ENCODE data around the gene BLTP3A. TPM values are rescaled to one million over a fixed set of nuclear protein-coding genes. Genes with fewer than 3 reads are reported as not detected.
"Not testable (repeated sequence)": the region's sequence is repeated elsewhere in the genome, so short reads cannot be mapped to it uniquely, and the experiment has no call there.

BLTP3A gene
- polyA plus RNA-seq, 1 of the 3 experiments (the other 2 are of a cell fraction): 3.1 TPM

DNA sequence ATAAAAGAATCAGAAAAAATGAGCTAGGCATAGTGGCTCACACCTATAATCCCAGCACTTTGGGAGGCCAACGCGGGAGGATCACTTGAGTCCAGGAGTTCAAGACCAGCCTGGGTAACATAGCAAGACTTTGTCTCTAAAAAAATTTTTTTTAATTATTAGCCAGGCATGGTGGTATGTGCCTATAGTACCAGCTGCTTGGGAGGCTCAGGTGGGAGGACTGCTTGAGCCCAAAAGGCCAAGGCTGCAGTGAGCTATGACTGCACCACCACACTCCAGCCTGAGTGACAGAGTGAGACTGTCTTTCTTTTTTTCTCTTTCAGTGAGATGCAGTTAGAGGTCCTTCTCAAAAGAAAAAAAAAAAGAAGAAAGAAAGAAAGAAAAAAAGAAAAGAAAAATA, 43.1 kb upstream of the BLTP3A start:
- Histone ChIP-seq H3K9me2 (no peaks in the 10 kb centered on the region), H3K27ac (ENCODE audit: low read depth in 2 of 2, low read length in 1 of 2) (no peak overlapping the region), H3F3A (replicated peaks; ENCODE audit: insufficient read depth) (peaks cover 15% of the 10 kb centered on the region), H3K4me2 (no peak overlapping the region), H3K79me2 (ENCODE audit: insufficient read depth) (no peaks in the 10 kb centered on the region), H3K27me3 (ENCODE audit: insufficient read depth) (no peaks in the 10 kb centered on the region), H3K4me1 (ENCODE audit: control insufficient read depth in 1 of 2, insufficient read depth in 2 of 2, low read depth in 1 of 2, low read length in 1 of 2) (no peaks in the 10 kb centered on the region), H3K36me3 (replicated peaks in 1 of 2; ENCODE audit: control insufficient read depth in 1 of 2, insufficient read depth in 2 of 2, low read length in 1 of 2) (no peaks in the 10 kb centered on the region), H3K9me3 (no peaks in the 10 kb centered on the region), H3K9ac (no peak overlapping the region), H3K4me3 (ENCODE audit: low read depth in 2 of 2, low read length in 1 of 2) (no peak overlapping the region), H4K20me1 (ENCODE audit: insufficient read depth) (no peaks in the 10 kb centered on the region), H2AFZ (ENCODE audit: low read depth) (no peak overlapping the region)
- ChIA-PET CTCF (interaction anchor here (1.1 kb wide), 1 partner anchor 10 kb away, joined by 3 read pairs; no protein-coding TSS in a partner anchor), POLR2A (no interaction called here)
- 82% methylated on average over 2 of the region's 2 CpGs for WGBS (ENCODE audit: low lambda C conversion rate)
- TF ChIP-seq, protein P1, sequence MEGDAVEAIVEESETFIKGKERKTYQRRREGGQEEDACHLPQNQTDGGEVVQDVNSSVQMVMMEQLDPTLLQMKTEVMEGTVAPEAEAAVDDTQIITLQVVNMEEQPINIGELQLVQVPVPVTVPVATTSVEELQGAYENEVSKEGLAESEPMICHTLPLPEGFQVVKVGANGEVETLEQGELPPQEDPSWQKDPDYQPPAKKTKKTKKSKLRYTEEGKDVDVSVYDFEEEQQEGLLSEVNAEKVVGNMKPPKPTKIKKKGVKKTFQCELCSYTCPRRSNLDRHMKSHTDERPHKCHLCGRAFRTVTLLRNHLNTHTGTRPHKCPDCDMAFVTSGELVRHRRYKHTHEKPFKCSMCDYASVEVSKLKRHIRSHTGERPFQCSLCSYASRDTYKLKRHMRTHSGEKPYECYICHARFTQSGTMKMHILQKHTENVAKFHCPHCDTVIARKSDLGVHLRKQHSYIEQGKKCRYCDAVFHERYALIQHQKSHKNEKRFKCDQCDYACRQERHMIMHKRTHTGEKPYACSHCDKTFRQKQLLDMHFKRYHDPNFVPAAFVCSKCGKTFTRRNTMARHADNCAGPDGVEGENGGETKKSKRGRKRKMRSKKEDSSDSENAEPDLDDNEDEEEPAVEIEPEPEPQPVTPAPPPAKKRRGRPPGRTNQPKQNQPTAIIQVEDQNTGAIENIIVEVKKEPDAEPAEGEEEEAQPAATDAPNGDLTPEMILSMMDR (IDR thresholded peaks at IDR 0.05): no peak
- TF ChIP-seq GABPA (IDR thresholded peaks at IDR 0.05; ENCODE audit: low read depth): no peak
- no peak for TF ChIP-seq SMC3 (IDR thresholded peaks at IDR 0.05; ENCODE audit: low read depth, low read length)
- TF ChIP-seq JUND (IDR thresholded peaks at IDR 0.05): no peak
- TF ChIP-seq TEAD4 (IDR thresholded peaks at IDR 0.05; ENCODE audit: borderline replicate concordance, insufficient read depth): no peak
- TF ChIP-seq, protein P2, sequence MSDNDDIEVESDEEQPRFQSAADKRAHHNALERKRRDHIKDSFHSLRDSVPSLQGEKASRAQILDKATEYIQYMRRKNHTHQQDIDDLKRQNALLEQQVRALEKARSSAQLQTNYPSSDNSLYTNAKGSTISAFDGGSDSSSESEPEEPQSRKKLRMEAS (IDR thresholded peaks at IDR 0.05; ENCODE audit: low read depth): no peak
- TF ChIP-seq EP300 (IDR thresholded peaks at IDR 0.05; ENCODE audit: borderline replicate concordance in 1 of 2, low read depth in 1 of 2, low read length in 1 of 2): no peak
- no peak for TF ChIP-seq TAF1 (IDR thresholded peaks at IDR 0.05; ENCODE audit: borderline replicate concordance, low read depth, low read length)
- no peak for TF ChIP-seq RCOR1 (IDR thresholded peaks at IDR 0.05; ENCODE audit: low read length)
- TF ChIP-seq MXI1 (IDR thresholded peaks at IDR 0.05; ENCODE audit: low read depth, low read length): no peak
- TF ChIP-seq, protein P3, sequence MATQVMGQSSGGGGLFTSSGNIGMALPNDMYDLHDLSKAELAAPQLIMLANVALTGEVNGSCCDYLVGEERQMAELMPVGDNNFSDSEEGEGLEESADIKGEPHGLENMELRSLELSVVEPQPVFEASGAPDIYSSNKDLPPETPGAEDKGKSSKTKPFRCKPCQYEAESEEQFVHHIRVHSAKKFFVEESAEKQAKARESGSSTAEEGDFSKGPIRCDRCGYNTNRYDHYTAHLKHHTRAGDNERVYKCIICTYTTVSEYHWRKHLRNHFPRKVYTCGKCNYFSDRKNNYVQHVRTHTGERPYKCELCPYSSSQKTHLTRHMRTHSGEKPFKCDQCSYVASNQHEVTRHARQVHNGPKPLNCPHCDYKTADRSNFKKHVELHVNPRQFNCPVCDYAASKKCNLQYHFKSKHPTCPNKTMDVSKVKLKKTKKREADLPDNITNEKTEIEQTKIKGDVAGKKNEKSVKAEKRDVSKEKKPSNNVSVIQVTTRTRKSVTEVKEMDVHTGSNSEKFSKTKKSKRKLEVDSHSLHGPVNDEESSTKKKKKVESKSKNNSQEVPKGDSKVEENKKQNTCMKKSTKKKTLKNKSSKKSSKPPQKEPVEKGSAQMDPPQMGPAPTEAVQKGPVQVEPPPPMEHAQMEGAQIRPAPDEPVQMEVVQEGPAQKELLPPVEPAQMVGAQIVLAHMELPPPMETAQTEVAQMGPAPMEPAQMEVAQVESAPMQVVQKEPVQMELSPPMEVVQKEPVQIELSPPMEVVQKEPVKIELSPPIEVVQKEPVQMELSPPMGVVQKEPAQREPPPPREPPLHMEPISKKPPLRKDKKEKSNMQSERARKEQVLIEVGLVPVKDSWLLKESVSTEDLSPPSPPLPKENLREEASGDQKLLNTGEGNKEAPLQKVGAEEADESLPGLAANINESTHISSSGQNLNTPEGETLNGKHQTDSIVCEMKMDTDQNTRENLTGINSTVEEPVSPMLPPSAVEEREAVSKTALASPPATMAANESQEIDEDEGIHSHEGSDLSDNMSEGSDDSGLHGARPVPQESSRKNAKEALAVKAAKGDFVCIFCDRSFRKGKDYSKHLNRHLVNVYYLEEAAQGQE (IDR thresholded peaks at IDR 0.05; ENCODE audit: low read depth, low read length): no peak
- no peak for DNase-seq

DNA sequence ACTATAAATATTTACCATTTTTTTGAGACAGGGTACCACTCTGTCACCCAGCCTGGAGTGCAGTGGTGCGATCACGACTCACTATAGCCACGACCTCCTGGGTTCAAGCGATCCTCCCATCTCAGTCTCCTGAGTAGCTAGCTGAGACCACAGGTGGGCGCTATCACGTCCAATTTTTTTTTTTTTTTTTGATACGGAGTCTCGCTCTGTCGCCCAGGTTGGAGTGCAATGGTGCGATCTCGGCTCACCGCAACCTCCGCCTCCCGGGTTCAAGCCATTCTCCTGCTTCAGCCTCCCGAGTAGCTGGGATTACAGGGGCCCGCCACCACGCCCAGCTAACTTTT, 35.4 kb upstream of the BLTP3A start:
- H4K20me1 ChIP-seq (ENCODE audit: insufficient read depth); H3K9me3 ChIP-seq; H3K27me3 ChIP-seq (ENCODE audit: insufficient read depth); H3K4me1 ChIP-seq (ENCODE audit: control insufficient read depth in 1 of 2, insufficient read depth in 2 of 2, low read depth in 1 of 2, low read length in 1 of 2); H3K9me2 ChIP-seq: not testable (repeated sequence)
- DNase-seq: peak; percentile 30
- Histone ChIP-seq H3K27ac (ENCODE audit: low read depth in 2 of 2, low read length in 1 of 2) (peak overlapping the region; percentile 89 to 92), H3K79me2 (ENCODE audit: insufficient read depth) (peaks cover 43% of the 10 kb centered on the region), H3K9ac (peak overlapping the region; percentile 84), H3K4me2 (peak overlapping the region; percentile 91), H3K4me3 (ENCODE audit: low read depth in 2 of 2, low read length in 1 of 2) (peak overlapping the region; percentile 71 to 87), H3K36me3 (replicated peaks in 1 of 2; ENCODE audit: control insufficient read depth in 1 of 2, insufficient read depth in 2 of 2, low read length in 1 of 2) (peaks cover 9 to 11% of the 10 kb centered on the region in 2 experiments), H3F3A (replicated peaks; ENCODE audit: insufficient read depth) (peaks cover 18% of the 10 kb centered on the region), H2AFZ (ENCODE audit: low read depth) (peak overlapping the region; percentile 97)
- ChIA-PET CTCF (interaction anchor here (0.6 to 1.7 kb wide), 8 partner anchors 10 to 468 kb away, joined by 3 to 6 read pairs (median 4); no protein-coding TSS in a partner anchor), POLR2A (interaction anchor here (0.6 to 1.1 kb wide), 4 partner anchors 35 to 1683 kb away, joined by 3 to 6 read pairs (median 5); partner anchors contain the start of genes ANKS1A, BLTP3A, ILRUN and TAF11)
- whole genome bisulfite sequencing (ENCODE audit: low lambda C conversion rate): 5% methylated on average over 15 of the region's 17 CpGs
- TF ChIP-seq RAD21 (IDR thresholded peaks at IDR 0.05; ENCODE audit: low read length) (peak; percentile 31), SMC3 (IDR thresholded peaks at IDR 0.05; ENCODE audit: low read depth, low read length) (peak; percentile 29; the same call in 1 of the 2 replicates)
- TF ChIP-seq, protein P1 (IDR thresholded peaks at IDR 0.05): peak; percentile 63
